Activated CD4-positive, CD25-positive, alpha-beta regulatory T cell (primary cell): Measurements from ENCODE around the gene CHST11.
"Not testable (repeated sequence)": the region's sequence is repeated elsewhere in the genome, so short reads cannot be mapped to it uniquely, and the experiment has no call there.

Experiments
- DNase-seq, 4 experiments: peaks; one replicate each; lab custom pipeline; 2025; lab: John Stamatoyannopoulos, UW

CHST11 gene

GRCh38 chr12:104526751-104527150, 70.0 kb downstream of the CHST11 start:
- no peak for DNase-seq

- DNase-seq: not testable (repeated sequence)
Measured at GRCh38 chr12:104527653-104528052, 70.9 kb downstream of the CHST11 start.

GRCh38 chr12:104529130-104529874, 72.6 kb downstream of the CHST11 start:
- no peak for DNase-seq

- DNase-seq: no peak
Measured at GRCh38 chr12:104532636-104533035, 75.9 kb downstream of the CHST11 start.

- no peak for DNase-seq
Measured at GRCh38 chr12:104533134-104533533, 76.4 kb downstream of the CHST11 start.

- DNase-seq: no peak
Measured at GRCh38 chr12:104534162-104534856, 77.6 kb downstream of the CHST11 start.

GRCh38 chr12:104534857-104535248, 78.1 kb downstream of the CHST11 start:
- DNase-seq: no peak

GRCh38 chr12:104535369-104535768, 78.6 kb downstream of the CHST11 start:
- no peak for DNase-seq

- DNase-seq: no peak
Measured at GRCh38 chr12:104536841-104537240, 80.1 kb downstream of the CHST11 start.

GRCh38 chr12:104538056-104538455, 81.3 kb downstream of the CHST11 start:
- no peak for DNase-seq

- DNase-seq: no peak
Measured at GRCh38 chr12:104538891-104539462, 82.2 kb downstream of the CHST11 start.

- no peak for DNase-seq
Measured at GRCh38 chr12:104544836-104545235, 88.1 kb downstream of the CHST11 start.

- DNase-seq: no peak
Measured at GRCh38 chr12:104546575-104546974, 89.8 kb downstream of the CHST11 start.

- no peak for DNase-seq
Measured at GRCh38 chr12:104547235-104547634, 90.5 kb downstream of the CHST11 start.

GRCh38 chr12:104549815-104550480, 93.2 kb downstream of the CHST11 start:
- no peak for DNase-seq

- no peak for DNase-seq
Measured at GRCh38 chr12:104551313-104551931, 94.7 kb downstream of the CHST11 start.

GRCh38 chr12:104553421-104553820, 96.7 kb downstream of the CHST11 start:
- DNase-seq: no peak

GRCh38 chr12:104555648-104556047, 98.9 kb downstream of the CHST11 start:
- no peak for DNase-seq

GRCh38 chr12:104557488-104558195, 100.9 kb downstream of the CHST11 start:
- no peak for DNase-seq

- no peak for DNase-seq
Measured at GRCh38 chr12:104560881-104561280, 104.1 kb downstream of the CHST11 start.

GRCh38 chr12:104562763-104563162, 106.0 kb downstream of the CHST11 start:
- no peak for DNase-seq

- DNase-seq: not testable (repeated sequence)
Measured at GRCh38 chr12:104564662-104565061, 107.9 kb downstream of the CHST11 start.
